GM19395 (cell line): ENCODE results near the gene EYS.

Experiments used
- ATAC-seq: cut with Tn5 transposase; IDR thresholded peaks from one replicate; pipeline ENCODE4 v1.9.1; 2021; ENCODE audit warnings: mild to moderate bottlenecking, moderate library complexity; ENCODE audit not compliant: unreplicated experiment

Gene EYS

GRCh38 chr6:64383277-64383676 lies 1323.7 kb downstream of the EYS start:
- ATAC-seq: no peak

DNA sequence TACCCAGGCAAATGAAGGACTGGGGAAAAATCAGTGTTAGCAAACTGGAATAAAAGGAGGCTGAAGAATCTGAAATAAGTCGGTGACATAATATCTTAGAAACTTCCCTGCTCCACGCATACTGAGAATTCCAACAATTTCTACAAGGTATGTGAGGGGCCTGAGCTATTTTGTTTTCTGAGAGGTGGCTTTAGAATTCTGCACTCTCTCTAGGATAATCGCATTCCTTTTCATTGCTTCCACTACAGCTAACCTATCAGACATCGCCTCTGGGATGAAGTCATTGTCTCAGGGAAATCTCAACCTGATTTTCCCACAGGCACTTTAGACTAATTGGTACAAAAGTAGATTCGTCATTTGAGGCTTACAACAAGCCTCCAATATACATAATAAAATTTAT lies 1330.6 kb downstream of the EYS start:
- ATAC-seq: no peak

DNA sequence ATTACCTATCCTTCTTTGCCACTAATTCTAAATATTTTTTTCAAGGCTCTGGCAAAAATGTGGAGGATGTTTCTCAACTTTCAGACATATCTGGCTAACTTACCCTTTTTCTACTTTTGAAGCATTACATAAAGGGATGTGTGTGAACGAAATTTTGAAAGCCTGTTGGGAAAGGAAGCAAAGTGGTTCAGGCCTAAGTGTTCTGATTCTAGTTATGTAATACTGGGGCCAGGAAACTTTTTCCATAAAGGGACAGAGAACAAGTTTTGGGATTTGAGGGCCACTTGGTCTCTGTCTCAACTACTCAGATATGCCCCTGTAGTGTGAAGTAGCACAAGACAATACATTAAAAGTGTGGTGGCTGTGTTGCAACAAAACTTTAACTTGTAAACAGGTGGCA lies 1349.6 kb downstream of the EYS start:
- no peak for ATAC-seq

GRCh38 chr6:64347411-64347810 lies 1359.6 kb downstream of the EYS start:
- no peak for ATAC-seq

- no peak for ATAC-seq
Observed at GRCh38 chr6:64335195-64335594, 1371.8 kb downstream of the EYS start.

DNA sequence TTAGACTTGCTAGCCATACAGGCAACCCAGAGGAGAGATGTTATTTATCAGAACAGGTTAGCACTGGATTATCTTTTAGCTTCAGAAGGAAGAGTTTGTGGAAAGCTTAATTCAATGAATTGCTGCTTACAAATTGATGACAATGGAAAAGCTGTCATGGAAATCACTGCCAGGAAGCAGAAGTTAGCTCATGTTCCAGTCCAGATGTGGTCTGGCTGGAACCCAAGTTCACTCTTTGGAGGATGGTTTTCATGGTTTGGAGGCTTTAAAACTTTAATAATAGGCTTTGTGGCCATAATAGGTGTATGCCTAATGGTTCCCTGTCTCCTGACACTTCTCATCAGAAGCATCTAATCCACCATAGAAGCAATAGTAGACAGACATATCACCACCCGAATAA lies 1372.4 kb downstream of the EYS start:
- ATAC-seq: no peak

DNA sequence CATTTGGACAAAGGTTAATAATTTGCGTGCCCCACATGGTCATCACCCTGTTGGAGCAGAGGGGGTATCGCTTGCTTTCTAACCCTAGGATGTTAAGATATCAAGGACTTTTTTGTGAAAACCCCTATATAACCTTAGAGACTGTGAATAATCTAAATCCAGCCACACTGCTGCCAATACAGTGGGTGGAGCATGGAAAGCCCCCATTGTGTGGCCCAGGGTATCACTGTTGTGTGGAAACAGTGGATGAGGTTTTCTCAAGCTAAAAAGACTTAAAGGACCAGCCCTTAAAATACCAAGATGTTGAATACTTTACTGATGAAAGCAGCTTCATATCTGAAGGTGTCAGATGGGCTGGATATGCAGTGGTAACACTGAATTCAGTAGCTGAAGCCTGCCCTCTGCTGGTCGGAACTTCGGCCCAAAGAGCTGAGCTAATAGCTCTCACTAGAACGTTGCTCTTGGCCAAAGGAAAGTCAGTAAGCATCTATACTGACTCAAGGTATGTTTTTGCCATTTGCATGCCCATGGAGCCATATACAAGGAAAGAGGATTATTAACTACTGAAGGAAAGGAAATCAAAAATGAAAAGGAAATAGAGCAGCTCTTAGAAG lies 1376.2 kb downstream of the EYS start:
- ATAC-seq: peak; percentile 72

- ATAC-seq: no peak
Observed at GRCh38 chr6:64326939-64327338, 1380.1 kb downstream of the EYS start.

DNA sequence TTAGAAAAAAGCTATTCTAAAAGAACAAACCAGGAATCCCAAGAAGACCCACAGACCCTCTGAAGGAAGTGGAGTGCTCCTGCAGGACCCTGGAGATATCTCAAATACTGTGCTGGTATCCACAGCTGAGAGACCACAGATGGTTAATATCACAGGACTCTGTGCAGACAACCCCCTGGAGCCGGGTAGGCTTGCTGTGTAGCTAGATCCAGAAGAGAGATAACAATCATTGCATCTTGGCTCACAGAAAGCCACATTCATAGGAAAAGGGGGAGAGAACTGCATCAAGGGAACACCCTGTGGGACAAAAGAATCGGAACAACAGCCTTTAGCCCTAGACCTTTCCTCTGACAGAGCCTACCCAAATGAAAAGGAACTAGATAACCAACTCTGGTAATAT lies 1381.9 kb downstream of the EYS start:
- no peak for ATAC-seq

GRCh38 chr6:64310214-64310613 lies 1396.8 kb downstream of the EYS start:
- ATAC-seq: no peak

GRCh38 chr6:64301307-64302236 lies 1405.5 kb downstream of the EYS start:
- ATAC-seq: no peak

- no peak for ATAC-seq
Observed at GRCh38 chr6:64299176-64299575, 1407.8 kb downstream of the EYS start.

DNA sequence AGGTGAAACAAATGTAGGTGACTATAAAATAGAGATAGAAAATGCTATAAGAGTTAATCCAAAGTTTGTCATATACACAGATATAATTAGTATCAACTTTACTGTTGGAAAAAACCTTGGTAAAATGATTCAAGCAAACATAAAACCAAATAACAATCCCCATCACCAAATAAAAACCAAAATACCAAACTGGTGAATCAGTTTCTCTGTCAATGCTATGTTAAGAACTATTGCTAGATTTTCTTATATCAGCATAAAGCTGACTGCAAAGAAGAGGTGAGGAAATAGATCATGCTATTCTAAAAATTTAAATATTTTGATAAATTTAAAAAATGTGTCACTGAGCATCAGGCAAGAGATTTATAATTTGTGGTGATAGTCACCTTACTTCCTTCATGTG lies 1413.0 kb downstream of the EYS start:
- no peak for ATAC-seq

DNA sequence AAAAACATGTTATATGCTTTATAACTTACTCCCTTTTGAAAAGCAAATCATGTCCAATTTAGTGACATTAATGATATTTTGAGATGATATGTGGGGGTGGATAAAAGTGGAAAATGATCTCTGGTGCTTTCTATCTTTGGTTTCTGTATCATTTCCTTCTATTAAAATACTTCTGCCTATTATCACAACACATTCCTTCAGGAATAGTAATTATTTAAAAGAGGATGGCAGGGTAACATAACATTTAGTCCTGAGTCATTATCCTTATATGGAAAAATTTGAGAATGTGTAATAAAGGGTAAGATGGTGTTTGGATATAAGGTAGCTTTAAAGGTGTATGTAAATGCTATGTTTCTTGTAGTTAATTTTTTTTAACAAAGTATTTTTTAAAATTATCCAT lies 1413.7 kb downstream of the EYS start:
- ATAC-seq: no peak

DNA sequence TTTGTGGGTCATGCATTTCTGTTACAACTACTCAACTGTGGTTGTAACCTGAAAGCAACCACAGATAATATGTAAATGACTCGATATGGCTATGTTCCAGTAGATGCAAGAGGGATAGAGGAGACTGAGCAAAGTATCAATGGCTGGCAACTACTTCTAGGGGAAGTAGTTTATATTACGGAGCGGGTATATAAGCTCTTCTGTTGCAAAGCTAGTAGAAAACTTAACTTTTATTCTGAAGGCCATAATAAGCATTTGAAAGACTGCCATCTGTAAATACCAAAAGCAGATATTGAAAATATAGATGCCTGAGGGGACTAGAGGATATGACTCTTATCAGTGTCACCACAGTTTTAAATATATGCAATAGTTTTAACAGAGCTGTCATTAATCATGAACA lies 1416.2 kb downstream of the EYS start:
- no peak for ATAC-seq

DNA sequence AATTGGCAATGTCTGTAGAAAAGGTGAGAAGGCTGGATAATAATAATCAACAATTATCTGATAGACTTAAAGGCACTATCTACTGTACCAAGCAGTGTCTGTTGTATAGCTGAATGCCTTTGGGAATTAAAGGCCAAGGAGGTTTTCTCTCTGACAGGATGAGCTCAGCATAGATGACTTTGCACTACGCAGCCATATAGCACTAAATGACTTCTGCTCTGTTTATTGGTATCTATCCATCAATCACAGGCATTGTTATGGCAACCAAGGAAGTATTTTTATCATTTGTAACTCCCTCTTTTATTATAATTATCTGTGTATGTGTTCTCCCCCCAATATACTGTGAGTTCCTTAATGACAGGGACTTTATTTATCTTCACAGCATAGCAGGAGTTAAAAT lies 1417.1 kb downstream of the EYS start:
- no peak for ATAC-seq

- no peak for ATAC-seq
Observed at GRCh38 chr6:64288351-64288750, 1418.7 kb downstream of the EYS start.

DNA sequence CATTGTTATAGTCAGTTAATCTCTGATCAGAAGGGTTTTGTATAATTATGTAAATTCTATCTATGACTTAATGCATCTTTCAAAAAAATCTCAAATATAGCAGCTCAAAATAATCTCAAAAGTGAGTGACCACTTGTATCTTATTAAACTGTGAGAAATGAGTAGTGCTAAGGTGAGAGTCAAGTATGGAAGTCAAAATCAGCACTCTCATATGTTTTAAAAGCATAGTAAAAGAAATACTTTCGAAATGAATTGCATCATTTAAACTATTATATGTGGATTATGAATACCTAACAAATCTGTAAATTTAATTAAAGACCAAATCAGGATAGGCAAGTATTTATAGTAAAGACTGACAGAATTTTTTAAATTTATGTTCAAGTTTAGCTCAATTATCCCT lies 1425.9 kb downstream of the EYS start:
- no peak for ATAC-seq

DNA sequence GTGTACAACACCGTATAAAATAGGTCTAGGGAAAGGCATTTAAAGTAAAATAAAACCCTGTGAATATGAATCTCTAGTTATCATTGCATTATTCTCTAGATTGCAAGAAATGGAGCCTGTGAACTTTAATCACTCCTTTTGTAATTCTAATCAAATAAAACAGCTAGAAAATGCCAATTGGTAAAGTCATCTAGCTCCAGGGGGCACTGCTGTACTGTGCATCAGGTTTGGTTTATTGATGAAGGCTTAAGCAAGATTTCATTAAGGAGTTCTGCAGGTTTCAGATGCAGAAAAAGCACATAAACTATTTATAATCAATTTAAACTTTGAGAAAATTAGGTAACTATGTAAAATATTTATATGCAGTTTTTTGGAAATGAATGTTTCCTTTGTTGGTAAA lies 1426.5 kb downstream of the EYS start:
- ATAC-seq: no peak

GRCh38 chr6:64270083-64270482 lies 1436.9 kb downstream of the EYS start:
- ATAC-seq: no peak

GRCh38 chr6:64266351-64266821 lies 1440.6 kb downstream of the EYS start:
- ATAC-seq: peak; percentile 75

- ATAC-seq: no peak
Observed at GRCh38 chr6:64263778-64264177, 1443.2 kb downstream of the EYS start.
